KOPT-K1 (cell line): Measurements from ENCODE around the gene COBL.

Experiments
- H3K27ac ChIP-seq: fragments of 200-600 bp; sonication (generic); 2 replicates; pipeline ENCODE4 v1.5.1; 2016; ENCODE audit warnings: antibody characterized with exemption, mild to moderate bottlenecking, low read depth, low read length; ENCODE audit not compliant: poor library complexity, severe bottlenecking
- H3K36me3 ChIP-seq: fragments of 200-600 bp; sonication (generic); 2 replicates; pipeline ENCODE4 v1.5.1; 2017; ENCODE audit warnings: antibody characterized with exemption, mild to moderate bottlenecking, low read length, moderate library complexity; ENCODE audit not compliant: insufficient read depth
- H3K9me3 ChIP-seq: fragments of 200-600 bp; sonication (generic); 2 replicates; pipeline ENCODE4 v1.5.1; 2017; ENCODE audit warnings: antibody characterized with exemption, low read length, mild to moderate bottlenecking; ENCODE audit not compliant: insufficient read depth, poor library complexity, severe bottlenecking

Gene COBL

DNA sequence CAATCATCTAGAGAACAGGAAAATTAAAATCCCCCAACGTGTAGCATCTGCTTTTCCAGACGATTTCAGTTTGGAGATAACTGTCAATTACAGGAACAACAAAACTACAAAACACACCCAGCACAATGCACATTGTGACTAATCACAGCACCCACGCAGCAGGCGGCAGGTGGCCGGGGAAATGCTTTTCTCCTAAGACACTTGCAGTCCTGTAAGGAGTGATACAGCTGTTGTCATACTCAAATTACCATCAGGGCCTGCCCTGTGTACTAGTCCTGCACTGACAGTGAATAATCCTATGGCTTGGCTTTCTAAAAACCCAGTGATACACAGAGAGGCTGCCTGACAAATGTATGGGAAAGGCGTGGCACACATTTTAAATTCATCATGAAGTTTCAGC, 37.8 kb downstream of the COBL start:
- H3K9me3 ChIP-seq = no peaks in the 10 kb centered on the region
- H3K27ac ChIP-seq = no peak overlapping the region
- H3K36me3 ChIP-seq = no peaks in the 10 kb centered on the region

- Histone ChIP-seq H3K9me3 (no peaks in the 10 kb centered on the region), H3K27ac (no peak overlapping the region), H3K36me3 (no peaks in the 10 kb centered on the region)
These were observed 39.6 kb downstream of the COBL start for GRCh38 chr7:51276967-51277366.

DNA sequence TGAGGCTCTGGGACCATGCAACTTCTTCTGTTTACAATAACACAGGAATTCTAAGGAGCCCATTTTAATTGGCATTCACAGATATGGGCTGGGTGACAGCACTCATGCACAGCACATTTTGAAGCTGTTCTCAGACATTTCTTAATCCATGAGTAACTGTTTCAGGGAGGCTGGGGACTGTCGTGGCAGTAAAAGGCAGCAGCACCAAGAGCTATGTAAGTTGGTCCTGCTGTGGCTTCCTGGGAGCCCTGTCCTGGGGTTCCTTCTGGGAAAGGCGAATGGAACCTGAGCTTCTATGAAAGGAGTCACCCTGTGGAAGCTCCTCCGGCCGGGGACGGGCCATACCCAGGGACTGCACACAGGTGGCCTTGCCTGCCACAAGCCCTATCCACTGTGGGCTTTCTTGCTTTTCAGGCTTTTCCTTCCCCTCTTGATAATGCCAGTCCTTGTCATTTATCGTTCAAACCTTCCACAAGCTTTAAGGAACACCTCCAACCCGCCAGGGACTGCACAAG, 40.5 kb downstream of the COBL start:
- Histone ChIP-seq H3K9me3 (no peaks in the 10 kb centered on the region), H3K36me3 (no peaks in the 10 kb centered on the region), H3K27ac (no peak overlapping the region)

DNA sequence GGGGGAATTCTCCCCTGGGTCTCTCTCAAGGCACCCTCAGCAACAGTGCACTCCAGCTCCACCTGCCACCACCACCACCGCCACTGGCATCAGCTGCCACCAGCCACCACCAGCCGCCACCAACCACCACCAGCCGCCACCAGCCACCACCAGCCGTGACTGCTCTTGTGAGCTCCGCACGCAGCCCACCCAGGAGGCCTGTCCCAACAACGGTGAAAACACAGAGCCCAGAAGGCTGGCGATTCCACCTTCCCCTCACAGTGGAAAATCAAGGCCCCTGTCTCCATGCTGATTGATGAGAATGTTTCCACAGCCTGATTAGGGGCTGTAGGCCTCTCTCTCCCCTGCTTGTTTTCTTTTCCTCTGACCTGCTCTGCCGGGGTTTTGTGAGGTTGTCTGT, 41.1 kb downstream of the COBL start:
- no peaks in the 10 kb centered on the region for H3K9me3 ChIP-seq
- H3K27ac ChIP-seq = no peak overlapping the region
- no peaks in the 10 kb centered on the region for H3K36me3 ChIP-seq

GRCh38 chr7:51274955-51275354, 41.7 kb downstream of the COBL start:
- no peak overlapping the region for H3K27ac ChIP-seq
- H3K36me3 ChIP-seq = no peaks in the 10 kb centered on the region
- no peaks in the 10 kb centered on the region for H3K9me3 ChIP-seq

DNA sequence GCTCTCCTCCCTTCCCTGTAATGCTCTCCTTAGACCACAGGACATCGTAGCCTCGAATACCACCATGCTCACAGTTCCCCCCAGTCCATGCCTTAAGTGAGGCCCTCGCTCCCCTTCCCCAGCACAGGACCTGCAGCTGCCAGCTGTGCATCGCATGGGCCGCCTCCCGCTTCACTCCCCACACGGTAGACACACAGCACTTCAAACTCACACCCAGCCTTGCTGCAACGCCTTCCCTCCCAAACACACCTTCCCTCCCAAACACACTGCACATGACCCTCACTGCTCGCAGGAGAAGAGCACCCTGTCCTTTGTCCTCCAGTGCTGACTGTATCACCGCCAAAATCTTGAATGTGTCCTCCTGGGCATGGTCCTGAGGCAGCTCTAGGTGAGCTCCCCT, 42.6 kb downstream of the COBL start:
- H3K9me3 ChIP-seq = no peaks in the 10 kb centered on the region
- no peaks in the 10 kb centered on the region for H3K36me3 ChIP-seq
- no peak overlapping the region for H3K27ac ChIP-seq

- no peak overlapping the region for H3K27ac ChIP-seq
- no peaks in the 10 kb centered on the region for H3K9me3 ChIP-seq
- H3K36me3 ChIP-seq = no peaks in the 10 kb centered on the region
These were observed 43.2 kb downstream of the COBL start for GRCh38 chr7:51273360-51273759.

GRCh38 chr7:51270965-51271364, 45.6 kb downstream of the COBL start:
- no peaks in the 10 kb centered on the region for H3K9me3 ChIP-seq
- H3K36me3 ChIP-seq = no peaks in the 10 kb centered on the region
- no peak overlapping the region for H3K27ac ChIP-seq

DNA sequence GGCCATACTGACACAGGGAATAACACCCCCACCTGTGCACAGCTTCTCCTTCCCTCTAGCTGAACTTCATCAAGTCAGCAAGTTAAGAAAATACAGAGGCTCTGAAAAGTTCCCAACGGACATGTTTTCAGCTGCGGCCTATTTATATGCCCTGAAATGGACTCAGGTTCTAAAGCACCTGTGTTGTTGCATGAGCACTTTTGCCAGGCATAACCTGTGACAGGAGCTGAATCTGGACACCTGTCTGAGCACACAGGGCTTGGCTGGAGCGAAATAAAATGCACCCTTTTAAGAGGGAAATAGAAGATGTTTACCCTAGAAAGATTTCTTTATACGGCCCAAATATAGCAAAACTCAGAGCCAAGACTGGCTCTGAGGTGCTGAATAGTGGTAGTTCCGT, 46.7 kb downstream of the COBL start:
- Histone ChIP-seq H3K9me3 (no peaks in the 10 kb centered on the region), H3K36me3 (no peaks in the 10 kb centered on the region), H3K27ac (no peak overlapping the region)

DNA sequence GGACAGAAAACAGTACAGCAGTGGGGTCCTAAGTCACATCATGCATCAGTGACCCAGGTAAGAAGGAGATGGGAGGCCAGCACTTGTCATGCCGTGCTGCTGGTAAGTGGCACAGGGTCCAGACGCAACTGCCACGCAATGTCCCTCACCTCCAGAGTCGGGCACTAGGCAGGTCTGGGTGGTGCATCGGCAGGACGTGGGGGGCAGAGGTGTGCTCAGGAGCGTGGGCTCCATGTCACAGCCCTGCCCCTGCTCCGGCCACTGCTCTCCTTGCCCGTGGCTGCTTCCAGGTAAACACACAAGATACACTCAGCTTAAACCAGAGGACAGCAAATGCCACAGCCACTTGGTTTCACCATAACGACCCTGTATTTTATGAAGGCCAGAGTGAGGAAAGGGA, 47.3 kb downstream of the COBL start:
- Histone ChIP-seq H3K27ac (no peak overlapping the region), H3K36me3 (no peaks in the 10 kb centered on the region), H3K9me3 (no peaks in the 10 kb centered on the region)

DNA sequence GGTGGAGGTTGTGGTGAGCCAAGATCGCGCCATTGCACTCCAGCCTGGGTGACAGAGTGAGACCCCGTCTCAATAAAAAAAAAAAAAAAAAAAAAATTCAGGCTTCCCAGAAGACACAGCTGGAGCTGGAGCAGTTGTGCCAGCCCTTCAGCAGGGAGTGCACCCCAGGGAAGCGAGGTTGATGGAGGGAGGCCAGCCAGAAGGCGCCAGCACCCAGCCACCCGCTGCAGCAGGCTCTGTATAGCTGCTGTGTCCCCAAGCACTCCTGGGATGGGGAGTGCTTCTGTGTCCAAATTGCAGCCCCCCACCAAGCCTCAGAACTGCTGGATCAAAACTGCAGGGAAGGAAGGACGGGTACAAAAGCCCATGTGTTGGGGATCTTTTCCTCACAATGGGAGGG, 47.8 kb downstream of the COBL start:
- Histone ChIP-seq H3K27ac (no peak overlapping the region), H3K9me3 (no peaks in the 10 kb centered on the region), H3K36me3 (no peaks in the 10 kb centered on the region)

DNA sequence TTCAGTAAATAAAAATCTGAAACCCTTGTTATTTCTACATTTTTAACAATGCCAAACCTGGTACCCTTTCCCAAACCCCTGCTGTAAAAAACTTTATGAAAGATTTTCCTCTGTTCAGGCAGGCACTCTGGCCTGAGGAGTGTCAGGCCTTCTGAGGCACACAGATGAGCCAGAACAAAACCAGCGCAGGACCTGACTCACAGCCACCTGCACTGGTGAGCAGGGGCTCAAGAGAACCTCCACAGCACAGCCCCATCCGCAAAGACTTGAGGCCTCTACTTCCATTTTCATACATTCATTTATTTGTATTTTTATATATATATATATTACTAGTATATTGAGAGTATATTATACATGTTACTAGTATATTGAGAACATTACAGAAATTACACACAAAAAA, 49.4 kb downstream of the COBL start:
- no peak overlapping the region for H3K27ac ChIP-seq
- no peaks in the 10 kb centered on the region for H3K36me3 ChIP-seq
- H3K9me3 ChIP-seq = no peaks in the 10 kb centered on the region

DNA sequence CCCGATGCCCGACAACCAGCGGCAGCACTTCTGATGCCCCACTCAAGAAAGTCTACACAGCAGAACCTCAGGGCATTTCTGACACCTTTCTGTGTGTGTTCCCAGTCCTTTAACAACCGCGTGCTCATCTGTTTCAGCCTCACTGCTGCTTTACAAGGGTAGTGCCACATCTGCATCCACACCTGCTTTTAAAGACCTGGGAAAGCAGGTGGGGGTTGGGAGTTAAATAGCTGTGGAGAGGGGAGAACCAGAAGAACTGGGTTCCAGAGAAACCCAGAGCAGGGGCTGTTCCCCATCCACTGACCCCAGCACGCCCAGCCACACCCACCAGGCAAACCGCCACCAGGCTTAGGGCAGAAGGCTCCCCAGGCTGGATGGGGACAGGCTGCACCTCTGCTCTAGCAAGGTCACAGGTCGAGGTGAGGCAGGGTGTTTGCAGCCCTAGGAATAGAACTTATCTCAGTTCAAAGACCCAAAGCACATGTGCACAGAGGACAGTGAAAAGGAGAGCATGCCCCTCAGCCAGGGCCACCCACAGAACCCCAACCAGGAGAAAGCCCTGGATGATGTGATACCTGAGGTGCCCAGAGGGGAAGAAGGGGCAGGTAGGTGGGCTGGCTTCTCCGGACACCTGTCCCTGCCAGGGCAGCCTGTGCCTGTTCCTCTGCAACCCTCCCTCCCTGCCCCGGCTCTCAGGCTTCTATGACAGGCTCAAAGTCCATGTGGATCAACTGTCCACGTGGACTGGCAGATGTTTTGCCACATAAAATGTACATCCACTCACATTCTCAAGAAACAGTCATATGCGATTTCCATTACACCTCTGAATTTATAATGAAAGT, 51.3 kb downstream of the COBL start:
- no peaks in the 10 kb centered on the region for H3K9me3 ChIP-seq
- H3K36me3 ChIP-seq = no peaks in the 10 kb centered on the region
- no peak overlapping the region for H3K27ac ChIP-seq

DNA sequence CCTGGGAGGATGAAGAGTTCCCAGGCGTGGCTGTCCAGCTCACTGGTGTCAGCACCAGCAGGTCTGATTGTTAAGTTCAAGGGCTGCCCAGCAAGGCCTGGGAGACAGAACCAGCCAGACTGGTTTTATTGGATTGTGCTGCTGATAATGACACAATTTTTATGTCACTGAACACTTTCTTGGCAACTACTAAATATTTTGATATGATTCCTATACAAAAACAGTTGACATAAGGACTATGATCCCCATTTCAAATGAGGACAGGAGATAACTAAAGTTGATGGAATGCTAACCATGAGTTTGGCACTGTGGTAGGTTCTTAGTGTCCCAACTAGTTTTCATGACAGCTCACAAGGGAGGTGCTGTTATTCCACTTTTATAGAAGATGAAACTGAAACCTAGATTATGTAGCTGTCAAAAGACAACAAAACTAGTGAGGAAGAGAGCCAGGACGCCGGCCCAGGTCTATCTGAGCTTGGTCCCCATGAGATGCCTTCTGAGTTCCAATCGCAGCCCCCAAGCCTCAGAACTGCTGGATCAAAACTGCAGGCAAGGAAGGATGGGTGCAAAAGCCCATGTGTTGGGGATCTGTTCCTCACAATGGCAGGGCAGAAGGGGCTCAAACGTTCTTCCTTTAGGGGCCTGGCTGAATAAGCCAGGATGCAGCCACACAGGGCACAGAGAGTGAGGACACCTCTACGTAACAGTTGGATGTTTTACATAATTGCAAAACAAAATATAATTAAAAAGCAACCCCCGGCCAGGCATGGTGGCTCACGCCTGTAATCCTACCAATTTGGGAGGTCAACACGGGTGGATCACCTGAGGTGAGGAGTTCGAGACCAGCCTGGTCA, 52.8 kb downstream of the COBL start:
- no peak overlapping the region for H3K27ac ChIP-seq
- H3K36me3 ChIP-seq = no peaks in the 10 kb centered on the region
- H3K9me3 ChIP-seq = no peaks in the 10 kb centered on the region

DNA sequence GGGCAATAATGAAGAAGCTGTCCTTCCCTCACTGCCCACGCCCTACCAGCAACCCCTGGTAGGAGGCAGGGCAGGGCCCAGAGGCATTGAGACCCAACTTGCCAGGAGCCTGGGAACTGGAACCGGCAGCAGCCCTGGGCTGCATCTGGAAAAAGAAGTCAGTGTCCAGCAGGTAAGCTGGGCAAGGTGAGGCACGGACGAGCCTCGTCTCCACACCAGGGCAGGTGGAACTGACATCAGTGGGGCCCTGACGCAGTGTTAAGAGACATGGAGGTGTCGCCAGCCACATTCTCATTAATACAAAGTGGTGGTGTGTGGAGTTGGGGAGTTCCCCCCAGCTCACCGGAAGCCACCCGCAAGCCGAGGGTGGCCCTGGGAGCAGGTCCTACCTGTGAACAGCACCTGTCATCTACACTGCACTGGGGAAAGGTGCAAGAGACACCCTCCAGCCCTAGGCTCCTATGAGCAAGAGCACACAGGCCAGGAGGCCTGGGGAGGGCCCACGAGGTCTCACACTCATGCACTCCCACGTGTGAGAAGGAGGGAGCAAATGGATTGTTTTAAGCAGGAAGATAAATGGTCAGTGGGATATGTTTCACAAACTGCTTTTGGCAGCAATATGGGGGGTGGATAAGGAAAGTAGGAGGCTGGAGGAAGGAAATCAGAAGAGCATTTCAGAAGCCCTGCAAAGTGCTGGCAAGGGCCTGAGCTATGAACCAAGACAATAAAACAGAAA, 53.6 kb downstream of the COBL start:
- no peak overlapping the region for H3K27ac ChIP-seq
- no peaks in the 10 kb centered on the region for H3K9me3 ChIP-seq
- H3K36me3 ChIP-seq = no peaks in the 10 kb centered on the region
